ENCODE data around the gene FADS3.

The FADS3 gene

DNA sequence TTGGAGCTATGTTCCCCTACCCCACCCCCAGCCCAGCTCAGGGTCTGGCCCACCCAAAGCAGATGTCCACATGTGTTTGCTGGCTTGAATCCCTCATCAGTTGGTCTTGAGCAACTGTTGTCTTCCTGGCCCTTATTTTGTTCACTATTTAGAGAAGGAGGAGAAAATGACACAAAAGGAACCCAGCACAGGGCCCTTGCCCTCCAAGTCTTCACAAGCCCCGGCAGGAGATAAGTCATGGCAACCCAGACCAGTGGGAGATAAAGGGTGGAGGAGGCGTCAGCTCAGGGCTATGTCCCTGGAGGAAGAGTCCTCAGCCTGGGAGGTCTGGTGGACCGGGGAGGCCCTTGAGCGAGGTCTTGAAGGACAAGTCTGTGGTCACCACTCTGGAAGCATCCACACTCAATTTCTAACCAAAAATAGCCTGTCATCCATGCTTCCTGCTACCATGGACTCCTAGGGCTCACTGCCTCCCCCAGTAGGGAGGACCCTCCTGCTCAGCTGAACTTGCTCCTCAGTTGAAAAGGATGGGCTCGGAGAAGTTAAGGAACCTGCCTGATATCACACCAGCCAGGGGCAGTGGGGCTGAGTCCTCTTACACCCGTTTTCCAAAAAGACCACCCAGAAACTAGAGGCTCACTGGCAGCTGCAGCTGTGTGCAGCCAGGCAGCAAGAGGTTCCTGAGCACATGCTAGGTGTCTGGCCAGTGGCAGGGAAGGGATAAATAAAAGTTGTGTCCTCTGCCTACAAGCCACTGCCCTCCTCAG lies 27.8 kb upstream of the FADS3 start:
- Histone ChIP-seq H3K9me3 (ENCODE audit: insufficient read depth, low read length) (no peaks in the 10 kb centered on the region), H3K4me3 (ENCODE audit: insufficient read length, low read depth) (no peak overlapping the region), H3K27me3 (ENCODE audit: insufficient read depth, insufficient read length) (peaks cover 23% of the 10 kb centered on the region), H3K9ac (ENCODE audit: insufficient read length, low read depth) (no peak overlapping the region), H3K36me3 (ENCODE audit: insufficient read depth, insufficient read length, low read length) (no peaks in the 10 kb centered on the region), H3K4me1 (ENCODE audit: insufficient read depth, insufficient read length) (peaks cover 21% of the 10 kb centered on the region)
- TF ChIP-seq SUZ12 (IDR thresholded peaks at IDR 0.05; ENCODE audit: extremely low read depth, insufficient read depth, insufficient read length) = no peak
- no peak for TF ChIP-seq YY1 (IDR thresholded peaks at IDR 0.05; ENCODE audit: insufficient read depth, insufficient read length)
- TF ChIP-seq ZNF274 (IDR thresholded peaks at IDR 0.05; ENCODE audit: low read depth, low read length) = no peak
- DNase-seq (ENCODE audit: low read depth, low spot score) = no peak

DNA sequence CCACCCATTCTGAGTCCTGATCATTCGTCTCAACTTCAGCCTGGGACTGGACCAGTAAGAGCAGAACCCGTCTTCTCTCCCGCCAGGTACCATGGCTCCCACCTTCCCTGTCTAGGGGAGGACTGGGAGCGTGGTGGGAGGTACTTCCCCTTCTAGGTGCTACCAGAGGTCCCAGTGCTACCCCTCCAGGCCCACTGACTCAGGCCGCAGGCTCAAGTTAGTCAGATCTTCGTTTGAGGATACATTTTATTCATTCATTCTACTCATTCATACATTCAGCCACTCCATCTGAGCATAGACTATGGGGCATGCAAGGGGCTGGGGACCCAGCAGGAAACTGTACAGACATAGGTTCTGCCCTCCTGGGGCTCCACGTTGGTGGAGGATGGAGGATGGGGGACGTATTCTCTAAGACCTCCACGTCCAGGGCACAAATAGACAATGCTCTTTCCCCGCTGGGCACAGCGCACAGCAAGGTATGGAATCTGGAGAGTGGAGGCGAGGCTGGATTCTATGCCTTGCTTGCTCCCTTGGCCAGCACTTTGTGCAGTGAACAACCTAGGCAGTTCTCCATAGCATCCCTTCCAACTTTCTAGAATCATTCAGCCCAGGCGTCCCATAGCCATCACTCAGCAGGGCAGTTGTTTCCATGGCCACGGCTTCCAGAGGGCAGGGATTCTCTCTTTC lies 27.0 kb upstream of the FADS3 start:
- Histone ChIP-seq H3K4me1 (ENCODE audit: insufficient read depth, insufficient read length) (peaks cover 16% of the 10 kb centered on the region), H3K9ac (ENCODE audit: insufficient read length, low read depth) (peak overlapping the region; percentile 70), H3K36me3 (ENCODE audit: insufficient read depth, insufficient read length, low read length) (no peaks in the 10 kb centered on the region), H3K27me3 (ENCODE audit: insufficient read depth, insufficient read length) (peaks cover 23% of the 10 kb centered on the region), H3K4me3 (ENCODE audit: insufficient read length, low read depth) (no peak overlapping the region), H3K9me3 (ENCODE audit: insufficient read depth, low read length) (no peaks in the 10 kb centered on the region)
- TF ChIP-seq YY1 (IDR thresholded peaks at IDR 0.05; ENCODE audit: insufficient read depth, insufficient read length) (no peak), ZNF274 (IDR thresholded peaks at IDR 0.05; ENCODE audit: low read depth, low read length) (no peak), SUZ12 (IDR thresholded peaks at IDR 0.05; ENCODE audit: extremely low read depth, insufficient read depth, insufficient read length) (no peak)
- DNase-seq (ENCODE audit: low read depth, low spot score) = no peak

GRCh38 chr11:61917334-61918109 lies 26.2 kb upstream of the FADS3 start, which contains the start of gene RAB3IL1:
Gene RAB3IL1, minus strand, starts transcription at chr11:61917566. Its CDS starts 199 bp downstream, at chr11:61917367.
- H3K9ac ChIP-seq (ENCODE audit: insufficient read length, low read depth) = peak within 1 kb of the TSS; percentile 80
- peaks cover 9% of the 10 kb centered on the region for H3K4me1 ChIP-seq (ENCODE audit: insufficient read depth, insufficient read length)
- DNase-seq (ENCODE audit: low read depth, low spot score) = peak; percentile 16
- TF ChIP-seq SUZ12 (IDR thresholded peaks at IDR 0.05; ENCODE audit: extremely low read depth, insufficient read depth, insufficient read length) (no peak), YY1 (IDR thresholded peaks at IDR 0.05; ENCODE audit: insufficient read depth, insufficient read length) (no peak), ZNF274 (IDR thresholded peaks at IDR 0.05; ENCODE audit: low read depth, low read length) (no peak)
- H3K36me3 ChIP-seq (ENCODE audit: insufficient read depth, insufficient read length, low read length) = no peaks in the 10 kb centered on the region
- peaks cover 23% of the 10 kb centered on the region for H3K27me3 ChIP-seq (ENCODE audit: insufficient read depth, insufficient read length)
- no peaks in the 10 kb centered on the region for H3K9me3 ChIP-seq (ENCODE audit: insufficient read depth, low read length)
- peak within 1 kb of the TSS; percentile 62 for H3K4me3 ChIP-seq (ENCODE audit: insufficient read length, low read depth)

GRCh38 chr11:61916737-61917333 lies 25.5 kb upstream of the FADS3 start:
- H3K9me3 ChIP-seq (ENCODE audit: insufficient read depth, low read length) = no peaks in the 10 kb centered on the region
- no peaks in the 10 kb centered on the region for H3K36me3 ChIP-seq (ENCODE audit: insufficient read depth, insufficient read length, low read length)
- H3K9ac ChIP-seq (ENCODE audit: insufficient read length, low read depth) = peak overlapping the region; percentile 80
- TF ChIP-seq SUZ12 (IDR thresholded peaks at IDR 0.05; ENCODE audit: extremely low read depth, insufficient read depth, insufficient read length) = no peak
- no peak for TF ChIP-seq YY1 (IDR thresholded peaks at IDR 0.05; ENCODE audit: insufficient read depth, insufficient read length)
- no peak for TF ChIP-seq ZNF274 (IDR thresholded peaks at IDR 0.05; ENCODE audit: low read depth, low read length)
- peak overlapping the region; percentile 62 for H3K4me3 ChIP-seq (ENCODE audit: insufficient read length, low read depth)
- H3K4me1 ChIP-seq (ENCODE audit: insufficient read depth, insufficient read length) = peaks cover 9% of the 10 kb centered on the region
- H3K27me3 ChIP-seq (ENCODE audit: insufficient read depth, insufficient read length) = peaks cover 23% of the 10 kb centered on the region
- no peak for DNase-seq (ENCODE audit: low read depth, low spot score)

DNA sequence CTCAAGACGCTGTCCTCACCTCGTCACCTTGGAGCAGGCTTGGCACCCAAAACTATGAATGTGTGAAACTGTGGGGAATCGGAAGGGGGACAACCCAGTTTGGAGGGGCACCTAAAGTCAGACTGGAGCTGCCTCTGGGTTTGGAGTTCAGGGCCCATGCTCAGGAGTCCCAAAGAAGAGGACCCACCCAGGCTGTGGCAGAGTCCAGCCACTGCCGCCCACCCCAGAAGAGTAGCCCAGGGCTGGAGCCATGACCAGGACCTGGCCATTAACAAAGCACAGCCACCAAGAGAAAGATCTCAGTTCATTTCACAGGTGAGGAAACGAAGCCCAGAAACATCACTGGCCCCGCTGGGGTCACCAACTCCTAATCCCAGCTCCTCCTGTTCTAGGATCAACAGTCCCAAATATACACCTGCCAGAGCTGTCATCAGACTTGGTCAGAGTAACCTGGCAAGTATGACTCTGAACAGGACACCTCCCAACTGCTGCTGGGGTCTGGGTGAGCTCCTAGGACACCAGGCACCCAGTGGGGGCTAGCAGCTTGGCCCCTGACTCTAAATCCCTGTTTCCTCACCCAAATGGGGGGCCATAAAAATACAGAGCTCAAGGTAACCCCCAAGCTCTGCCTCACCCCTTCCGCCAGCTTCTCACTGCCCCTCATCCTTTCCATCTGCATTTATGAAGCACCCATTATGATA lies 23.3 kb upstream of the FADS3 start:
- no peak overlapping the region for H3K4me3 ChIP-seq (ENCODE audit: insufficient read length, low read depth)
- H3K9ac ChIP-seq (ENCODE audit: insufficient read length, low read depth) = no peak overlapping the region
- TF ChIP-seq ZNF274 (IDR thresholded peaks at IDR 0.05; ENCODE audit: low read depth, low read length) (no peak), YY1 (IDR thresholded peaks at IDR 0.05; ENCODE audit: insufficient read depth, insufficient read length) (no peak), SUZ12 (IDR thresholded peaks at IDR 0.05; ENCODE audit: extremely low read depth, insufficient read depth, insufficient read length) (no peak)
- H3K9me3 ChIP-seq (ENCODE audit: insufficient read depth, low read length) = no peaks in the 10 kb centered on the region
- peaks cover 22% of the 10 kb centered on the region for H3K27me3 ChIP-seq (ENCODE audit: insufficient read depth, insufficient read length)
- peaks cover 8% of the 10 kb centered on the region for H3K4me1 ChIP-seq (ENCODE audit: insufficient read depth, insufficient read length)
- DNase-seq (ENCODE audit: low read depth, low spot score) = no peak
- H3K36me3 ChIP-seq (ENCODE audit: insufficient read depth, insufficient read length, low read length) = no peaks in the 10 kb centered on the region

DNA sequence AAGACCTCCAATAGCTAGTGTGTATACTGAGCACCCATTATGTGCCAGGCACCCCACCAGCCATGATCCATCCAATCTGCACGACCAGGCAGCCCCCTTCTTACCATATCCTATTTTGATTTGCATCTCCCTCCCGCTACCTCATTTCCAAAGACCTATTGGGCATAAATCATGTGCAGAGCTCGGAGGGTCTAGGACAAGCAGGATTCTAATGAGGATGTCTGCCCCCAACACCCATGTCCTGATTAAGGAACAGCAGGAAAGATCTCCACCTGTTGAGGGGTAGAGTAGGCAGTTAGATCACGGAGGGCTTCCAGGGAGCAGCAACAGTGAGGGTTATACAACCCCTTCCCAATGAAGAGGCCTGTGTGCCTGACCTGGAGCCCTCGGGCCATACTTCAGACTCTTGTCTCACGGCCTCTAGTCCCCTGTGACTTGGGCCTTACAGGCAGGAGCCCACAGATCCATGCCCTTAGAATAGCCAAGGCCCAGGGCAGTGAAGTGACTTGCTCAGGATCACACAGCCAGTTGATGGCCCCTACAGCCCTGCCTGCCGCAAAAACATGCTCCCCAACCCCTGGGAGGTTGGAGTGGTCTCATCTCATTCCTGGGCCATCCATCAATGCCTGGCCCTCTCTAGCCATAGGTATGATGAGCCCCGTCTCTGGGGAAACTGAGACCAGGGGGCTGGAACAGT lies 22.5 kb upstream of the FADS3 start:
- Histone ChIP-seq H3K4me3 (ENCODE audit: insufficient read length, low read depth) (no peak overlapping the region), H3K4me1 (ENCODE audit: insufficient read depth, insufficient read length) (peaks cover 11% of the 10 kb centered on the region), H3K9ac (ENCODE audit: insufficient read length, low read depth) (no peak overlapping the region), H3K36me3 (ENCODE audit: insufficient read depth, insufficient read length, low read length) (no peaks in the 10 kb centered on the region), H3K9me3 (ENCODE audit: insufficient read depth, low read length) (no peaks in the 10 kb centered on the region), H3K27me3 (ENCODE audit: insufficient read depth, insufficient read length) (peaks cover 14% of the 10 kb centered on the region)
- no peak for TF ChIP-seq SUZ12 (IDR thresholded peaks at IDR 0.05; ENCODE audit: extremely low read depth, insufficient read depth, insufficient read length)
- TF ChIP-seq ZNF274 (IDR thresholded peaks at IDR 0.05; ENCODE audit: low read depth, low read length) = no peak
- no peak for TF ChIP-seq YY1 (IDR thresholded peaks at IDR 0.05; ENCODE audit: insufficient read depth, insufficient read length)
- no peak for DNase-seq (ENCODE audit: low read depth, low spot score)

Measured in NT2/D1 (cell line).